GM12873 (cell line): Measurements from ENCODE around the gene HNRNPAB.

Source experiments
- TF ChIP-seq, protein P1 (sequence below): IDR thresholded peaks from 2 replicates; pipeline ENCODE4 v1.5.1; 2012; ENCODE audit warnings: low read depth, mild to moderate bottlenecking, moderate library complexity, low read length, control low read depth; ENCODE audit not compliant: insufficient read depth; ENCODE audit errors: missing control alignments

The HNRNPAB gene

DNA sequence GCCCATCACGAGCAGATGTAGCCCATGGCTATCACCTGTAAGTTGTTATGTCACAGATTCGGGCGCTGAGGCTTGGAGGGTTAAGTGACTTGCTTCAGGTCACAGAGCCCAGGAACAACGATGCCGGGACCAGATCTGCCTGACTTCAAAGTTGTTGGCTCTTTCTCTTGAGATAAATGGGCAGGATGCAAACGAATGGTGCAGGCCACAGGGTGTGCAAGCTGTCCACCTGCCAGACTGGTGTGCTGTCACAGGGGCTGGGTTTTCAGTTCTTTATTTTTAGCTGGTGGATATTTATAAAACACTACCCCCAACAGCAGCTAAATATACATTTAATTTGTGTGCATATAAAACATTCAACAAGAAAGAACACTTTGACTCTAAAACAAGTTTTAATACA, 45.9 kb downstream of the HNRNPAB start:
- TF ChIP-seq, protein P1, sequence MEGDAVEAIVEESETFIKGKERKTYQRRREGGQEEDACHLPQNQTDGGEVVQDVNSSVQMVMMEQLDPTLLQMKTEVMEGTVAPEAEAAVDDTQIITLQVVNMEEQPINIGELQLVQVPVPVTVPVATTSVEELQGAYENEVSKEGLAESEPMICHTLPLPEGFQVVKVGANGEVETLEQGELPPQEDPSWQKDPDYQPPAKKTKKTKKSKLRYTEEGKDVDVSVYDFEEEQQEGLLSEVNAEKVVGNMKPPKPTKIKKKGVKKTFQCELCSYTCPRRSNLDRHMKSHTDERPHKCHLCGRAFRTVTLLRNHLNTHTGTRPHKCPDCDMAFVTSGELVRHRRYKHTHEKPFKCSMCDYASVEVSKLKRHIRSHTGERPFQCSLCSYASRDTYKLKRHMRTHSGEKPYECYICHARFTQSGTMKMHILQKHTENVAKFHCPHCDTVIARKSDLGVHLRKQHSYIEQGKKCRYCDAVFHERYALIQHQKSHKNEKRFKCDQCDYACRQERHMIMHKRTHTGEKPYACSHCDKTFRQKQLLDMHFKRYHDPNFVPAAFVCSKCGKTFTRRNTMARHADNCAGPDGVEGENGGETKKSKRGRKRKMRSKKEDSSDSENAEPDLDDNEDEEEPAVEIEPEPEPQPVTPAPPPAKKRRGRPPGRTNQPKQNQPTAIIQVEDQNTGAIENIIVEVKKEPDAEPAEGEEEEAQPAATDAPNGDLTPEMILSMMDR = no peak

GRCh38 chr5:178252258-178252657, 47.9 kb downstream of the HNRNPAB start:
- TF ChIP-seq, protein P1 = no peak

DNA sequence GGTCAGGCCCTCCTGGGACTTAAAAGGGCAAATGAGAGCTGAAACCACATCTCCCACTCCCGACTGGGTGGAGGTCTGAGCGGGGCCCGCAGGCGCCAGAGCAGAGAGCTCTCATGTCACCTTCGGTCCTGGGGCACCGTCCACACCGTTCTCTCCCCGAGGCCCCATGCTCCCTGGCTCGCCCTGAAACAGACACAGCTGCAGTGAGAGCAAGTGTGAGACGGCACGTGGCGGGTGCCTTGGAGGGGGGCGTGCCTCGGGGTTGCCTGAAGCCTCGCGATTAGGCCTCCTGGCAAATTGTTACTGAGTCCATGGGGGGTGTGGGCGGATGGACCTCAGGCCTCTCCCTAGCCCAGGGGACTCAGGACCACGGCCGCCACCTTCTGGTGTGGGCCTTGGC, 52.4 kb downstream of the HNRNPAB start:
- TF ChIP-seq, protein P1 = no peak

- TF ChIP-seq, protein P1 = no peak
Measured at GRCh38 chr5:178257650-178258049, 53.3 kb downstream of the HNRNPAB start.

DNA sequence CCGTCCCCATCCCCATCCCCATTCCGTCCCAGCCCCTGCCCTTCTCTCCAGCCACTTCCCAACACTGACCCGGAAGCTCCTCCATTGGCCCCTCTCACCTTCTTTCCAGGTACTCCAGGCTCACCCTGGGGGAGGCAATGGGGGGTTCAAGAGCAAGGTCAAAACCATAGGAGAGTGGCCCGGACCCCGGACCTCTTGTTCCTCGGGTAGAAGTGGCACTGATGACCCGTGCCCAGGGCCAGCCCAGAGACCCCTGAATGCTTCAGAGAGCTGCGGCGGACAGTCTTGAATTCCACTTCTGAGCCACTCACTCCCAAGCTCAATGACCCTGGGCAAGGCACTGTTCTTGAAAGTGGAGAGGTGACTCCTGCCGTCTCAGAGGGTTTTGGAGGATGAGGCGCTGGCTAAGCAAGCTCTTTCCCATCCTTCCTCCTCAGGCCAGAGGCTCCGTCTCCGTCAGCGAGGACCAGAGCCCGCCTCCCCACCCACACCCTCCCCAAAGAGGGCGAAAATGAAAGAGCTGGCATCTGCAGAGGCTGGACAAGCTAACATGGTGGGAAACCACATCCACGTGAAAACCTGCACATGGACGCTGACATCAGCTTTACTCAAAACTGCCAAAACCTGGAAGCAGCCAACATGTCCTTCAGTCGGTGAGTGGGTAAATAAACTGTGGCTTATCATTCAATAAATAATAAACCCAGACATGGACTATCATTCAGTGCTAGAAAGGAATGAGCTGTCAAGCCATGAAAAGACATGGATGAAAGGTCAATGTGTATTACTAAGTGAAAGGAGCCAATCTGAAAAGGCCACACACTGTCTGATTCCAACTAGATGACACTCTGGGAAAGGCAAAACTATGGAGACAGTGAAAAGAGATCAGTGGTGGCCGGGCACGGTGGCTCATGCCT, 55.5 kb downstream of the HNRNPAB start:
- TF ChIP-seq, protein P1 = no peak
